Colonic mucosa (tissue), 4 donors: ENCODE results near the gene RBBP4. TPM values are rescaled to one million over a fixed set of nuclear protein-coding genes. Genes with fewer than 3 reads are reported as not detected.

Experiments
- DNase-seq: peaks from one replicate; pipeline ENCODE4 v3.0.0-alpha.2; 2020
- H3K27ac ChIP-seq: fragments of 200-600 bp; one replicate; pipeline ENCODE4 v1.8.0; 2021
- H3K27me3 ChIP-seq: fragments of 200-600 bp; one replicate; pipeline ENCODE4 v1.8.0; 2021
- H3K36me3 ChIP-seq: fragments of 200-600 bp; one replicate; pipeline ENCODE4 v1.8.0; 2021
- H3K4me1 ChIP-seq: fragments of 200-600 bp; one replicate; pipeline ENCODE4 v1.8.0; 2021; ENCODE audit warnings: mild to moderate bottlenecking
- H3K4me3 ChIP-seq: fragments of 200-600 bp; one replicate; pipeline ENCODE4 v1.8.0; 2021
- H3K9ac ChIP-seq, 2 donors: one replicate each; pipeline ENCODE4 v1.7.0; 2013; ENCODE audit warnings: control low read depth in 2 of 2, low read depth in 2 of 2, low read length in 2 of 2
- H3K9me3 ChIP-seq: fragments of 200-600 bp; one replicate; pipeline ENCODE4 v1.8.0; 2021
- CTCF ChIP-seq: fragments of 200-600 bp; IDR thresholded peaks from one replicate; pipeline ENCODE4 v1.8.0; 2022; ENCODE audit warnings: antibody characterized with exemption, mild to moderate bottlenecking
- intact Hi-C: fragments of 100-400 bp; cut with DNase I; formaldehyde crosslinking; loops from one replicate; pipeline ENCODE4 v1.14.1; 2022
- total RNA-seq, 2 donors: library from RNA; stranded (reverse); fragmentation: NEBNext Ultra II Directional in 1 of 2; extraction: Animal tissue kit (Norgen Biotek cat#: 25700) in 1 of 2; gene quantifications; one replicate each; pipeline ENCODE4 v1.2.1, GENCODE V29; 2021
- donor health status: healthy.
- donor health status: DM: no; HTN: no; CAD: no.
- donor health status: DM: no; HTN: no; CAD: no.

RBBP4 gene
- total RNA-seq, result 100 to 1,000 TPM; 155 to 171 TPM

- peak within 1 kb of the TSS; percentile 89 for H3K4me3 ChIP-seq
- no peak for TF ChIP-seq CTCF
- peaks cover 13% of the 10 kb centered on the region for H3K4me1 ChIP-seq
Observed at GRCh38 chr1:32650752-32651460, at the start of gene RBBP4. Gene RBBP4, plus strand, starts transcription at chr1:32651208. Its CDS starts 99 bp downstream, at chr1:32651307.

GRCh38 chr1:32605711-32606424, 45.1 kb upstream of the RBBP4 start:
- H3K27ac ChIP-seq, result no peak overlapping the region

More at GRCh38 chr1:32650752-32651460, at the start of gene RBBP4:
- Histone ChIP-seq H3K9ac (peak within 1 kb of the TSS; percentile 89 to 96), H3K9me3 (no peaks in the 10 kb centered on the region), H3K27ac (peak within 1 kb of the TSS; percentile 98), H3K36me3 (no peaks in the 10 kb centered on the region), H3K27me3 (no peaks in the 10 kb centered on the region)
- intact Hi-C loops, result no loop called here
- DNase-seq, result peak; percentile 98

GRCh38 chr1:32606565-32607371, 44.2 kb upstream of the RBBP4 start:
- Histone ChIP-seq H3K9me3 (no peaks in the 10 kb centered on the region), H3K27ac (no peak overlapping the region), H3K9ac (no peak overlapping the region), H3K27me3 (no peaks in the 10 kb centered on the region), H3K4me3 (no peak overlapping the region), H3K4me1 (no peaks in the 10 kb centered on the region), H3K36me3 (no peaks in the 10 kb centered on the region)
- no peak for DNase-seq
- intact Hi-C loops, result no loop called here
- no peak for TF ChIP-seq CTCF

More at GRCh38 chr1:32605711-32606424, 45.1 kb upstream of the RBBP4 start:
- Histone ChIP-seq H3K4me1 (no peaks in the 10 kb centered on the region), H3K27me3 (no peaks in the 10 kb centered on the region), H3K4me3 (no peak overlapping the region), H3K9me3 (no peaks in the 10 kb centered on the region), H3K9ac (no peak overlapping the region), H3K36me3 (no peaks in the 10 kb centered on the region)
- no peak for TF ChIP-seq CTCF
- intact Hi-C loops, result no loop called here
- no peak for DNase-seq

- Histone ChIP-seq H3K9ac (no peak overlapping the region), H3K27me3 (no peaks in the 10 kb centered on the region), H3K27ac (no peak overlapping the region), H3K4me1 (no peaks in the 10 kb centered on the region), H3K9me3 (no peaks in the 10 kb centered on the region), H3K4me3 (no peak overlapping the region), H3K36me3 (no peaks in the 10 kb centered on the region)
- no peak for DNase-seq
- no peak for TF ChIP-seq CTCF
- intact Hi-C loops, result no loop called here
Observed at GRCh38 chr1:32609180-32609579, 41.8 kb upstream of the RBBP4 start.

GRCh38 chr1:32611859-32612188, 39.2 kb upstream of the RBBP4 start:
- Histone ChIP-seq H3K9ac (peak overlapping the region; percentile 55 to 63), H3K27ac (no peak overlapping the region), H3K4me1 (no peaks in the 10 kb centered on the region), H3K36me3 (no peaks in the 10 kb centered on the region), H3K4me3 (peak overlapping the region; percentile 33), H3K27me3 (no peaks in the 10 kb centered on the region), H3K9me3 (no peaks in the 10 kb centered on the region)
- intact Hi-C loops, result no loop called here
- TF ChIP-seq CTCF, result no peak
- no peak for DNase-seq
